GM13977 (cell line): ENCODE measurements around the gene PLA2G1B.

ENCODE experiments used
- DNase-seq: peaks from one replicate; pipeline ENCODE4 v3.0.0; 2012; ENCODE audit warnings: low spot score
- in situ Hi-C: fragments of 300-500 bp; cut with MboI; formaldehyde crosslinking; loops from one replicate; pipeline ENCODE4 v1.12.0; 2022; ENCODE audit warnings: low sequenced_read_pairs, low pct_unique_long_range_greater_than_20kb, mixed read lengths, inconsistent platforms; ENCODE audit not compliant: unreplicated experiment
- TF ChIP-seq, protein P1 (sequence below): IDR thresholded peaks from 2 replicates; pipeline ENCODE4 v1.5.1; 2012; ENCODE audit warnings: mild to moderate bottlenecking, control low read depth; ENCODE audit not compliant: insufficient read depth; ENCODE audit errors: extremely low read depth, missing control alignments

PLA2G1B gene

DNA sequence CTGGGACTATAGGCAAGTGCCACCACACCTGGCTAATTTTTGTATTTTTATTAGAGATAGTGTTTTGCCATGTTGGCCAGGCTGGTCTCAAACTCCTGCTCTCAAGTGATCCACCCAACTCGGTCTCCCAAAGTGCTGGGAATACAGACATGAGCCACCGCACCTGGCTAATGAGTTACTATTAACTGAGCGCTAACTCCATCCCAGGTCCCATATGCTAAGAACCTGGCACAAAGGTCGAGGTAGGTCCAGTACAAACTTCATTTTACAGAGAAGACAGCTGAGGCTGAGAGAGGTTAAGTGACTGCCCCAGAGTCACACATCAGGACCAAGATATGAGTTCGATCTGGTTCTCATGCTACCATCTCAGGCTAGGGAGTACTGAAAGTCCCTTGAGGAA lies 4.5 kb upstream of the PLA2G1B start:
- DNase-seq, result no peak
- TF ChIP-seq, protein P1, sequence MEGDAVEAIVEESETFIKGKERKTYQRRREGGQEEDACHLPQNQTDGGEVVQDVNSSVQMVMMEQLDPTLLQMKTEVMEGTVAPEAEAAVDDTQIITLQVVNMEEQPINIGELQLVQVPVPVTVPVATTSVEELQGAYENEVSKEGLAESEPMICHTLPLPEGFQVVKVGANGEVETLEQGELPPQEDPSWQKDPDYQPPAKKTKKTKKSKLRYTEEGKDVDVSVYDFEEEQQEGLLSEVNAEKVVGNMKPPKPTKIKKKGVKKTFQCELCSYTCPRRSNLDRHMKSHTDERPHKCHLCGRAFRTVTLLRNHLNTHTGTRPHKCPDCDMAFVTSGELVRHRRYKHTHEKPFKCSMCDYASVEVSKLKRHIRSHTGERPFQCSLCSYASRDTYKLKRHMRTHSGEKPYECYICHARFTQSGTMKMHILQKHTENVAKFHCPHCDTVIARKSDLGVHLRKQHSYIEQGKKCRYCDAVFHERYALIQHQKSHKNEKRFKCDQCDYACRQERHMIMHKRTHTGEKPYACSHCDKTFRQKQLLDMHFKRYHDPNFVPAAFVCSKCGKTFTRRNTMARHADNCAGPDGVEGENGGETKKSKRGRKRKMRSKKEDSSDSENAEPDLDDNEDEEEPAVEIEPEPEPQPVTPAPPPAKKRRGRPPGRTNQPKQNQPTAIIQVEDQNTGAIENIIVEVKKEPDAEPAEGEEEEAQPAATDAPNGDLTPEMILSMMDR, result no peak
- in situ Hi-C loops, result no loop called here

DNA sequence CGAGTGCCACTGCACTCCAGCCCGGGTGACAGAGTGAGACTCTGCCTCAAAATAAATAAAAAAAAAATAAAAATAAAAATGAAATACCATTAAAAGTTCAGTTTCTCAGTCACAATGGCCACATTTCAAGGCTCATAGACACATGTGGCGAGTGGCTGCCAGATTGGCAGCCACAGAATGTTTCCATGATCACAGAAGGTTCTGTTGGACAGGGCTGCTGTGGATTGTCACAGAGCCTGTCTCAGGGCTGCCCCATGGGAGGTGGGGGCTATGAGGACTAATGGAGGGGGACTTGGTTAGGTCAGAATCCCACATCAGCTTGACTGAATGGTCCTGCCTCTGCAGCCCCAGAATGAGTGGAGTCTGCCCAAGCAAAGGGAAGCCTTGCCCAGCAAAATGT lies 3.8 kb upstream of the PLA2G1B start:
- TF ChIP-seq, protein P1, result no peak
- in situ Hi-C loops, result no loop called here
- DNase-seq, result no peak

DNA sequence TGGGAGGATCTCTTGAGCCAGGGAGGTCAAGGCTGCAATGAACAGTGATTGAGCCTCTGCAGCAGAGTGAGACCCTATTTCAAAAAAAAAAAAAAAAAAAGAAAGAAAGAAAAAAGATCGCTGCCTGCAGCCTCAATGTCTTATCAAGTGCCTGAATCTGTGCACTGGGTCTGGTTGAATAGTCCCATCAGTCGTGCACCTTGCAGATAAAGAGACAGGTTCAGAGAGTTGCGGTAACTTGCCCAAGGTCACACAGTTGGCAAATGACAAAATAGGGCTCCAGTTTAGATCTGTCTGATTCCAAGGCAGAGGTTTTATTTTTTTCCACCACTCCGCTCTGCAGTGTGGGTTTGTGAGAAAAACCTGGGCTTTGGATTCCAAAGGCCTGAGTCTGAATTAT lies 649 bp upstream of the PLA2G1B start:
- TF ChIP-seq, protein P1, result no peak
- in situ Hi-C loops, result no loop called here
- DNase-seq, result no peak

DNA sequence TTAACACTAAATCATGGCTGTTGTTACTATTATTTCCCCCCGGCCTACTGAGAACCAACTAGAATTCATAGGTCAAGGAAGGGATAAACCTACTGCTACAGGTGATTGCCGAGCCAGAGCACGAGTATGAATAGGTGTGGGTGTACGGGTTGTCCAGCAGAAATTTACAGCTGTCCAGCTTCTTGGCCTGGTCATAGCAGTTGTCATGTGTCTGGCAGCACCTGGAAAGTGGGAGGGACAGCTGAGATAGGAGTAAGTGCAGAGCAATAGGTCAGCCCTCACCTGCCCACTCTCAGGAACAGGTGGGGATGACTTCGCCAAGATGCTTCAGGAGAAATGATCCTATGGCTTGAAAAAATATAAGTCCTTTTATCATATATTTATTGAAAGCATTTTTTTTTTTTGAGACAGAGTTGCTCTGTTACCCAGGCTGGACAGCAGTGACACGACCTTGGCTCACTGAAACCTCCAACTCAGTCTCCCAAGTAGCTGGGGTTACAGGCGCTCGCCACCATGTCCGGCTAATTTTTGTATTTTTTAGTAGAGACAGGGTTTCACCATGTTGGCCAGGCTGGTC lies 2.6 kb downstream of the PLA2G1B start:
- TF ChIP-seq, protein P1, result no peak
- in situ Hi-C loops, result no loop called here
- no peak for DNase-seq

DNA sequence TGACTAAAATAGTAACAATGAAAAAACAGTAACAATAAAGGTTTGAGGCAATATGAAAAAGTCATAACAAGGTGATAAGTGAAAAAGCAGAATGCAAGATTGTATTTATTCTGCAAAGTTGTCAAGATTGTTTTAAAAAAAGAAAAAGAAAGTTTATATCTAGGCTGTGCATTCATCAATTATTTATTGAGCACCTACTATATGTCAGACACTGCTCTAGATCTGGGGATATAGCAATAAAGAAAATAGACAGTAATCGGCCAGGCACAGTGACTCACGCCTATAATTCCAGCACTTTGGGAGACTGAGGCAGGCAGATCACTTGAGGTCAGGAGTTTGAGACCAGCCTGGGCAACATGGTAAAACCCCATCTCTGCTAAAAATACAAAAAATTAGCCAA lies 3.8 kb downstream of the PLA2G1B start:
- DNase-seq, result no peak
- in situ Hi-C loops, result no loop called here
- TF ChIP-seq, protein P1, result no peak

DNA sequence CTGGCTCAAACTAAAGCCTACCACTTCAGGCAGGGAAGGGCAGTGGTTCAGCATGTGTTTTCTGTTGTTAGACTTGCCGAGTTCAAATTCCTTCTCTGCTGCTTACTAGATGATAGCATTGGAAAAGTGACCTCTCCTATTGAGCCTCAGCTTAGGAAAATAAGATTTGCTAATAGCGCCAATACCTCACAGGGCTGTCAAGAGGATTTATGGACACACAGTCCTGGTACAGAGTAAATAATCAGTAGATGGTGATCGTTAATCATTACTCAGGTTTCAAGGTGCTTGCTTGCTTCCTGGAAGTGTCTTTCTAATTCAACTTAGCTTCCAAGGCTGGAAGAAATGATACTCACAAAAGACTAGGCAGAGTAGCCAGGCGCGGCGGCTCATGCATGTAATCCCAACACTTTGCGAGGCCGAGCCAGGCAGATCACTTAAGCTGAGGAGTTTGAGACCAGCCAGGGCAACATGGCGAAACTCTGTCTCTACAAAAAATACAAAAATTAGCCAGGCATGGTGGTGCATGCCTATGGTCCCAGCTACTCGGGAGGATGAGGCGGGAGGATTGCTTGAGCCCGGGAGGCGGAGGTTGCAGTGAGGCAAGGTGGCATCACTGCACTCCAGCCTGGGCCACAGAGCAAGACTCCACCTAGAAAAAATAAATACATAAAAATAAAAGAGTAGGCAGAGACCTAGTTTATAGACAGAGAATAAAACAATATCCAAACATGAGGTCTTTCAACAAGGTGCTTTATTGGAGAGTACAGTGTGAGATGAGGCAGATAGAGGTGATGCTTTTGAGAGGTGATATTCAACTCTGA lies 6.0 kb downstream of the PLA2G1B start:
- TF ChIP-seq, protein P1, result no peak
- in situ Hi-C loops, result no loop called here
- DNase-seq, result no peak
